22Rv1 (cell line): ENCODE results near the gene MCOLN2.

ENCODE experiments used
- ZFX ChIP-seq: fragments of 450-650 bp; IDR thresholded peaks from 2 replicates; pipeline ENCODE4 v1.6.1; 2017; ENCODE audit warnings: antibody characterized with exemption, borderline replicate concordance
- TF ChIP-seq, protein P1 (sequence below): fragments of 450-650 bp; IDR thresholded peaks from 2 replicates; pipeline ENCODE4 v1.5.1; 2017; ENCODE audit warnings: mild to moderate bottlenecking

DNA sequence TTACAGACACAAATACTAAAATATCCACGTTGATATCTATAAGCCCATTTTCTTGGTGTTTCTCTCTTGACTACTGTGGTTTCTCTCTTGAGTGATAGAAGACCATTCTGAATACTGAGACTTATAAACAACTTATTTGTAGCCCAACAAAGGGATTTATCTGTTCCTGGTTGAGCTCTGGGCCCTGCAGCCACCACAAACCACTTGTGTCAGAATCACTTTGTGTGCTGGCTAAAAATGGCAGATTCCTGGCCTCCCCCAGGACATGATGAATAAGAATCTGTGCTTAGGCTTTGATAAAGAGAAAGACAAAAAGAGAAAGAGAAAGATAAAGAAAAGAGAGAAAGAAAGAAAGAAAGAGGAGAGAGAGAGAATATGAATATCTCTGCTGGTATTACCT, 18.9 kb upstream of the MCOLN2 start:
- TF ChIP-seq, protein P1, sequence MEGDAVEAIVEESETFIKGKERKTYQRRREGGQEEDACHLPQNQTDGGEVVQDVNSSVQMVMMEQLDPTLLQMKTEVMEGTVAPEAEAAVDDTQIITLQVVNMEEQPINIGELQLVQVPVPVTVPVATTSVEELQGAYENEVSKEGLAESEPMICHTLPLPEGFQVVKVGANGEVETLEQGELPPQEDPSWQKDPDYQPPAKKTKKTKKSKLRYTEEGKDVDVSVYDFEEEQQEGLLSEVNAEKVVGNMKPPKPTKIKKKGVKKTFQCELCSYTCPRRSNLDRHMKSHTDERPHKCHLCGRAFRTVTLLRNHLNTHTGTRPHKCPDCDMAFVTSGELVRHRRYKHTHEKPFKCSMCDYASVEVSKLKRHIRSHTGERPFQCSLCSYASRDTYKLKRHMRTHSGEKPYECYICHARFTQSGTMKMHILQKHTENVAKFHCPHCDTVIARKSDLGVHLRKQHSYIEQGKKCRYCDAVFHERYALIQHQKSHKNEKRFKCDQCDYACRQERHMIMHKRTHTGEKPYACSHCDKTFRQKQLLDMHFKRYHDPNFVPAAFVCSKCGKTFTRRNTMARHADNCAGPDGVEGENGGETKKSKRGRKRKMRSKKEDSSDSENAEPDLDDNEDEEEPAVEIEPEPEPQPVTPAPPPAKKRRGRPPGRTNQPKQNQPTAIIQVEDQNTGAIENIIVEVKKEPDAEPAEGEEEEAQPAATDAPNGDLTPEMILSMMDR, result no peak
- TF ChIP-seq ZFX, result no peak
